GM23248 (cell line): ENCODE data around the gene KEAP1.

Source experiments
- EZH2 ChIP-seq: fragments of 200-600 bp; sonication (generic); IDR thresholded peaks from 2 replicates; pipeline ENCODE4 v1.6.1; 2018; ENCODE audit warnings: antibody characterized with exemption, mild to moderate bottlenecking; ENCODE audit not compliant: insufficient read depth, poor library complexity, severe bottlenecking
- EZH2phosphoT487 ChIP-seq: fragments of 200-600 bp; sonication (generic); IDR thresholded peaks from 2 replicates; pipeline ENCODE4 v1.6.1; 2018; ENCODE audit warnings: antibody characterized with exemption, moderate library complexity, mild to moderate bottlenecking, low read depth; ENCODE audit not compliant: insufficient read depth

- TF ChIP-seq EZH2 = no peak
- no peak for TF ChIP-seq EZH2phosphoT487
These were observed 593 bp downstream of the KEAP1 start for GRCh38 chr19:10502524-10503001.
